B cell (primary cell): Measurements from ENCODE around the gene MYO1E. TPM values are rescaled to one million over a fixed set of nuclear protein-coding genes. Genes with fewer than 3 reads are reported as not detected.

Source experiments
- ATAC-seq: fragments of 200-7000 bp; cut with Tn5 transposase; one replicate; pipeline ENCODE4 v1.10.0; 2021; ENCODE audit warnings: low read depth, mild to moderate bottlenecking, moderate number of reproducible peaks, moderate library complexity
- CTCF ChIA-PET: fragments of 350-600 bp; sonication (Branson Sonifier 250); formaldehyde crosslinking; loops from one replicate; lab custom pipeline; 2021; ENCODE audit warnings: antibody characterized with exemption, inconsistent platforms; lab: Charles Lee
- POLR2A ChIA-PET: fragments of 350-600 bp; sonication (Branson Sonifier 250); formaldehyde crosslinking; loops from one replicate; lab custom pipeline; 2021; ENCODE audit warnings: antibody characterized with exemption; lab: Charles Lee
- DNase-seq: peaks from one replicate; pipeline ENCODE4 v3.0.0; 2013
- H2AFZ ChIP-seq: 2 replicates; pipeline ENCODE4 v1.6.1; 2012; ENCODE audit warnings: mild to moderate bottlenecking, low read depth, low read length; ENCODE audit not compliant: insufficient read depth, poor library complexity, severe bottlenecking
- H3K27ac ChIP-seq, 2 donors: 1 replicate in 1 of 2; 2 replicates in 1 of 2; pipeline ENCODE4 v1.5.1; 2012 to 2013; ENCODE audit warnings: low read length in 2 of 2, mild to moderate bottlenecking in 2 of 2, moderate library complexity in 1 of 2
- H3K27me3 ChIP-seq, 4 experiments: fragments of 200-600 bp in 1 of 4; sonication (generic) in 1 of 4; replicated peaks in 1 of 4; 1 replicate in 2 of 4; 2 replicates in 2 of 4; pipeline versions ENCODE4 v1.6.1 to v1.7.0; 2013 to 2016; ENCODE audit warnings: low read length in 3 of 4, mild to moderate bottlenecking in 2 of 4, mixed read lengths in 1 of 4, moderate library complexity in 1 of 4; ENCODE audit not compliant: insufficient read depth in 4 of 4, control insufficient read depth in 3 of 4; ENCODE audit errors: control extremely low read depth in 1 of 4
- H3K36me3 ChIP-seq, 2 experiments: replicated peaks in 1 of 2; 1 replicate in 1 of 2; 2 replicates in 1 of 2; pipeline versions ENCODE4 v1.6.1 to v1.7.1; 2013; ENCODE audit warnings: low read length in 1 of 2; ENCODE audit not compliant: insufficient read depth in 2 of 2, control insufficient read depth in 1 of 2; ENCODE audit errors: control extremely low read depth in 1 of 2, extremely low read depth in 1 of 2
- H3K4me1 ChIP-seq, 2 donors: fragments of 200-600 bp in 1 of 2; sonication (generic) in 1 of 2; 1 replicate in 1 of 2; 2 replicates in 1 of 2; pipeline versions ENCODE4 v1.5.1 to v1.6.1; 2013 to 2017; ENCODE audit warnings: low read length in 2 of 2; ENCODE audit not compliant: control insufficient read depth in 2 of 2, insufficient read depth in 2 of 2
- H3K4me2 ChIP-seq: replicated peaks from 2 replicates; pipeline ENCODE3; 2012; ENCODE audit warnings: mild to moderate bottlenecking, low read depth, low read length; ENCODE audit not compliant: poor library complexity, severe bottlenecking
- H3K4me3 ChIP-seq, 5 experiments: fragments of 200-600 bp in 1 of 5; sonication (generic) in 1 of 5; 1 replicate in 3 of 5; 2 replicates in 2 of 5; pipeline versions ENCODE4 v1.5.1 to v1.7.0; 2011 to 2016; ENCODE audit warnings: low read length in 4 of 5, mild to moderate bottlenecking in 4 of 5, low read depth in 2 of 5, control low read depth in 1 of 5, moderate library complexity in 1 of 5; ENCODE audit not compliant: insufficient read depth in 1 of 5; ENCODE audit errors: control extremely low read depth in 1 of 5, extremely low read depth in 1 of 5
- H3K79me2 ChIP-seq: fragments of 200-600 bp; sonication (generic); one replicate; pipeline ENCODE4 v1.6.0; 2016; ENCODE audit warnings: low read length; ENCODE audit not compliant: control insufficient read depth, insufficient read depth
- H3K9ac ChIP-seq: fragments of 200-600 bp; sonication (generic); 2 replicates; pipeline ENCODE4 v1.6.1; 2017; ENCODE audit warnings: mild to moderate bottlenecking, low read length, moderate library complexity
- H3K9me3 ChIP-seq, 3 donors: one replicate each; pipeline versions ENCODE4 v1.6.1 to v1.7.1; 2013; ENCODE audit warnings: low read length in 2 of 3; ENCODE audit not compliant: control insufficient read depth in 2 of 3, insufficient read depth in 1 of 3; ENCODE audit errors: control extremely low read depth in 1 of 3
- H4K20me1 ChIP-seq: 2 replicates; pipeline ENCODE4 v1.6.0; 2012; ENCODE audit warnings: mild to moderate bottlenecking, low read length; ENCODE audit not compliant: insufficient read depth, control insufficient read depth, poor library complexity, severe bottlenecking
- H3K27ac Mint-ChIP-seq: one replicate; pipeline ENCODE4 v1.8.0; 2021; ENCODE audit warnings: mixed read lengths
- H3K27me3 Mint-ChIP-seq: one replicate; pipeline ENCODE4 v1.8.0; 2021; ENCODE audit warnings: mixed read lengths
- H3K4me1 Mint-ChIP-seq: one replicate; pipeline ENCODE4 v1.8.0; 2021; ENCODE audit warnings: mixed read lengths
- H3K4me3 Mint-ChIP-seq: one replicate; pipeline ENCODE4 v1.8.0; 2021; ENCODE audit warnings: mixed read lengths
- H3K9me3 Mint-ChIP-seq: one replicate; pipeline ENCODE4 v1.8.0; 2022; ENCODE audit warnings: mixed read lengths; ENCODE audit not compliant: insufficient read depth
- EZH2 ChIP-seq: IDR thresholded peaks from 2 replicates; pipeline ENCODE4 v1.6.1; 2012; ENCODE audit warnings: borderline replicate concordance, low read depth, mild to moderate bottlenecking, moderate library complexity, low read length; ENCODE audit not compliant: insufficient read depth, poor library complexity, severe bottlenecking
- WGBS: methylation state at CpG from one replicate; pipeline ENCODE4 v1.1.5; 2013; ENCODE audit warnings: missing lambda C conversion rate; ENCODE audit not compliant: insufficient coverage; 5-methylcytosine and 5-hydroxymethylcytosine counted together
- intact Hi-C: fragments of 100-400 bp; cut with micrococcal nuclease; formaldehyde crosslinking; loops from one replicate; pipeline ENCODE4 v1.10.0; 2022
- polyA plus RNA-seq: library from polyadenylated mRNA; depleted of rRNA; stranded (reverse); fragments of >200 nt; gene quantifications from 2 replicates; pipeline ENCODE4 v1.2.3, GENCODE V29; 2012
- total RNA-seq, 2 donors: library from RNA; stranded (reverse); fragments of 120-200 nt in 1 of 2; gene quantifications; 1 replicate in 1 of 2; 2 replicates in 1 of 2; pipeline versions ENCODE4 v1.2.3 to v1.2.4, GENCODE V29; 2013 to 2022
- TF ChIP-seq, protein P1 (sequence below): fragments of 200-600 bp; IDR thresholded peaks from one replicate; pipeline ENCODE4 v1.8.0; 2022; ENCODE audit warnings: antibody characterized with exemption, mild to moderate bottlenecking

MYO1E gene
- total and polyA plus RNA-seq, 2 donors (not counting 1 experiment from before 2014, with no cell fraction given), result 11.9 to 100.0 TPM

DNA sequence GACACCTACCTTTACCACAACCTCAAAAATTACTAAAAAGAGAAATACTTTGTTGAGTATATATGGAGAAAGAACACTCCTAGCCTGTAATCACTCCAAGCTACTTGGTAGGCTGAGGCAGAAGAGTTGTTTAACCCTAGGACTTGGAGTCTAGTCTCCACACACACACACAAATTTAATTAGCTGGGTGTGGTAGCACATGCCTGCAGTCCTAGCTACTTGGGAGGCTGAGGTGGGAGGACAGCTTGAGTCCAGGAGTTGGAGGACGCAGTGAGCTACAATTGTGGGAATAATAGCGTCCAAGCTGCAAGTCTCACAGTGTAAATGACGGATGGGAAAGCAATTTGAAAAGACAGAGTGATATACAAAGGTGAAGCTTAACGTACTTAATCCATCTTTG lies 115.5 kb downstream of the MYO1E start:
- H4K20me1 ChIP-seq, result no peaks in the 10 kb centered on the region
- no peak for DNase-seq
- H3K4me3 Mint-ChIP-seq, result no peak overlapping the region
- H3K36me3 ChIP-seq, result peaks cover 0 to 12% of the 10 kb centered on the region in 2 experiments
- ChIA-PET POLR2A (no interaction called here), CTCF (interaction anchor here (1.7 to 3.0 kb wide), 2 partner anchors 10 to 115 kb away, joined by 3 to 15 read pairs; partner anchors contain the start of gene MYO1E)
- ATAC-seq, result no peak
- H3K9ac ChIP-seq, result no peak overlapping the region
- H3K4me1 ChIP-seq, result peaks cover 5 to 7% of the 10 kb centered on the region in 2 donors
- no peaks in the 10 kb centered on the region for H3K27me3 ChIP-seq
- peaks cover 48% of the 10 kb centered on the region for H3K79me2 ChIP-seq
- no peak overlapping the region for H3K27ac ChIP-seq
- no peaks in the 10 kb centered on the region for H3K9me3 ChIP-seq
- no peak overlapping the region for H3K27ac Mint-ChIP-seq
- WGBS, result 100% methylated on average over 1 of the region's 4 CpGs
- H3K9me3 Mint-ChIP-seq, result no peaks in the 10 kb centered on the region
- no peak overlapping the region for H3K4me3 ChIP-seq
- H3K27me3 Mint-ChIP-seq, result no peaks in the 10 kb centered on the region
- no peak overlapping the region for H3K4me2 ChIP-seq
- no peak for TF ChIP-seq EZH2
- TF ChIP-seq, protein P1, sequence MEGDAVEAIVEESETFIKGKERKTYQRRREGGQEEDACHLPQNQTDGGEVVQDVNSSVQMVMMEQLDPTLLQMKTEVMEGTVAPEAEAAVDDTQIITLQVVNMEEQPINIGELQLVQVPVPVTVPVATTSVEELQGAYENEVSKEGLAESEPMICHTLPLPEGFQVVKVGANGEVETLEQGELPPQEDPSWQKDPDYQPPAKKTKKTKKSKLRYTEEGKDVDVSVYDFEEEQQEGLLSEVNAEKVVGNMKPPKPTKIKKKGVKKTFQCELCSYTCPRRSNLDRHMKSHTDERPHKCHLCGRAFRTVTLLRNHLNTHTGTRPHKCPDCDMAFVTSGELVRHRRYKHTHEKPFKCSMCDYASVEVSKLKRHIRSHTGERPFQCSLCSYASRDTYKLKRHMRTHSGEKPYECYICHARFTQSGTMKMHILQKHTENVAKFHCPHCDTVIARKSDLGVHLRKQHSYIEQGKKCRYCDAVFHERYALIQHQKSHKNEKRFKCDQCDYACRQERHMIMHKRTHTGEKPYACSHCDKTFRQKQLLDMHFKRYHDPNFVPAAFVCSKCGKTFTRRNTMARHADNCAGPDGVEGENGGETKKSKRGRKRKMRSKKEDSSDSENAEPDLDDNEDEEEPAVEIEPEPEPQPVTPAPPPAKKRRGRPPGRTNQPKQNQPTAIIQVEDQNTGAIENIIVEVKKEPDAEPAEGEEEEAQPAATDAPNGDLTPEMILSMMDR, result no peak
- intact Hi-C loops, result no loop called here
- no peak overlapping the region for H2AFZ ChIP-seq
- H3K4me1 Mint-ChIP-seq, result peaks cover 18% of the 10 kb centered on the region

DNA sequence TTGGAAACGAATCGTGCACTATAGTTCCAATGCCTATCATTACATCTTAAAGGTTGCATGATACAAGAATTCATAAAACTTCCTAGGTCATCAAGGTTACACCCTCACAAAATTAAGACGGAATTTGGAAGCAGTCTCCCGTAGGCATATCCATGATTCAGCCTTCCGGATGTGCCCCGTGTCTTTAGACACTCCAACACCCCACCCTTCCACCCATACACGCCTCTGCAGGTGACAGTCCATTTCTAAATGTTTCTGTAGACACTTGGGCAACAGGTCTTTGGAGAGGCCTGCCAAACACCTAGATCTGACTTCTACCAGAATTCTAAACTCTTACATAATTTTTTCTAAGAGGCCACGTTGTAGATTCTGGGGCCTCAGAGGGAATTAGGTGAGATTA lies 116.2 kb downstream of the MYO1E start:
- Mint-ChIP-seq H3K27ac (no peak overlapping the region), H3K27me3 (no peaks in the 10 kb centered on the region), H3K4me1 (peaks cover 19% of the 10 kb centered on the region), H3K4me3 (no peak overlapping the region), H3K9me3 (no peaks in the 10 kb centered on the region)
- H3K79me2 ChIP-seq, result peaks cover 46% of the 10 kb centered on the region
- DNase-seq (no peak), ATAC-seq (no peak)
- H3K27ac ChIP-seq, result no peak overlapping the region
- no peak for TF ChIP-seq EZH2
- TF ChIP-seq, protein P1, result no peak
- H3K36me3 ChIP-seq, result peaks cover 0 to 12% of the 10 kb centered on the region in 2 experiments
- ChIA-PET POLR2A (no interaction called here), CTCF (interaction anchor here (0.6 to 3.0 kb wide), 4 partner anchors 10 to 267 kb away, joined by 3 to 15 read pairs (median 3); partner anchors contain the start of gene MYO1E)
- H3K4me3 ChIP-seq, result no peak overlapping the region
- peaks cover 9 to 12% of the 10 kb centered on the region in 2 donors for H3K4me1 ChIP-seq
- no peak overlapping the region for H2AFZ ChIP-seq
- no peaks in the 10 kb centered on the region for H3K9me3 ChIP-seq
- H4K20me1 ChIP-seq, result no peaks in the 10 kb centered on the region
- WGBS, result 86% methylated on average over 7 of the region's 8 CpGs
- no peaks in the 10 kb centered on the region for H3K27me3 ChIP-seq
- H3K4me2 ChIP-seq, result no peak overlapping the region
- H3K9ac ChIP-seq, result no peak overlapping the region
- intact Hi-C loops, result no loop called here
